CD4-positive, alpha-beta T cell treated with Interleukin-21 for 1 hour (primary cell): ENCODE results near the gene EFHC2.

Experiments
- DNase-seq: peaks from one replicate; pipeline ENCODE4 v3.0.0-alpha.2; 2020

EFHC2 gene

GRCh38 chrX:44144177-44144945 is 199.1 kb downstream of the EFHC2 start:
- no peak for DNase-seq

GRCh38 chrX:44143061-44143602 is 200.3 kb downstream of the EFHC2 start:
- no peak for DNase-seq

- DNase-seq, result no peak
Observed at GRCh38 chrX:44130189-44130588, 213.3 kb downstream of the EFHC2 start.

- DNase-seq, result no peak
Observed at GRCh38 chrX:44113337-44113736, 230.1 kb downstream of the EFHC2 start.

DNA sequence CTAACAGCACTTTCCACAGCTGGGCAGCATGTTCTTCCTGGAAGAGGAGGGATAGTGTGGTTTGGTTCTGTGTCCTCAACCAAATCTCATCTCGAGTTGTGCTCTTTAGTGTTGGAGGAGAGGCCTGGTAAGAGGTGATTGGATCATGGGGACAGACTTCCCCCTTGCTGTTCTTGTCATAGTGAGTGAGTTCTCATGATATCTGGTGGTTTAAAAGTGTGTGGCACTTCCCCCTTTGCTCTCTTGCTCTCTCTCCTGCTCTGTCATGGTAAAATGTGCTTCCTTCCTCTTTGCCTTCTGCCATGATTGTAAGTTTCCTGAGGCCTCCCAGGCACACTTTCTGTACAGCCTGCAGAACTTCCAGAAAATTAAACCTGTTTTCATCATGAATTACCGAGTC is 236.6 kb downstream of the EFHC2 start:
- no peak for DNase-seq

GRCh38 chrX:44105228-44105913 is 238.1 kb downstream of the EFHC2 start:
- DNase-seq, result no peak

DNA sequence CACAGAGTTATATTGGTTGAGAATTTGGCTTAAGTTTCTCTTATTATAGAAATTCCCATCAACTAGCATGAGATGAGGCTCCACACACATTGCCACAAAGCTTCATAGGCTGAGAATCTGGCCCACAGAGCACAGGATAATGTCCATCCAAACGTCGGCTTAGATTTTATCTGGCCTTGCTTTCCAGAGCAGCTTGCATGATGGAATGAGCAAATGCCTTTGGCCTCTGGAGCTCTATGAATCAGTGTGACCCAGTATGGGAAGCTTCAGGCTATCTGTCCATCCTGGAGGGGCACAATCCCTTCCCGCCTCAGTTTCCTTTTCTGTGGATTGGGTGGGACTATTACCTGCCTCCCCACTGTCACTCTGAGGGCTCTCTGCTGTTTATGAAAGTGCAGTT is 238.8 kb downstream of the EFHC2 start:
- no peak for DNase-seq

DNA sequence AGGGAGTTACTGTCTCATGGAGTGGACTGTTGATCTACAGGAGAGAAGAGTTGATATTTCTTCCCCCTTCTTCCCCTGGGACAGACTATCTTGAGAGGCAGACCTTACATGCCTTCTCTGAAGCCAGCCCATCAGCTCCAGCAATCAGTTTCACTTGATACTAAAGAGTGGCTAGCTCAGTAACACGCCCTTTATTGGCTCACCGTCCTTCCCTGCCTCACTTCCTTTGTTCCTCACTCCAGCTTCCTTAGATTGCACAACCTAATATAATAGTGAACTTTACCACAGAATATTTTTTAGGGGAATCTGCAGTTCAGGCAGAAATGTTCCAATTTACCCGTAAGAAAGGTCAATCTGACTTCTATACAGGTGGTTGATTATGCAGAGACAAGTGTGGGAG is 242.2 kb downstream of the EFHC2 start:
- DNase-seq, result no peak

DNA sequence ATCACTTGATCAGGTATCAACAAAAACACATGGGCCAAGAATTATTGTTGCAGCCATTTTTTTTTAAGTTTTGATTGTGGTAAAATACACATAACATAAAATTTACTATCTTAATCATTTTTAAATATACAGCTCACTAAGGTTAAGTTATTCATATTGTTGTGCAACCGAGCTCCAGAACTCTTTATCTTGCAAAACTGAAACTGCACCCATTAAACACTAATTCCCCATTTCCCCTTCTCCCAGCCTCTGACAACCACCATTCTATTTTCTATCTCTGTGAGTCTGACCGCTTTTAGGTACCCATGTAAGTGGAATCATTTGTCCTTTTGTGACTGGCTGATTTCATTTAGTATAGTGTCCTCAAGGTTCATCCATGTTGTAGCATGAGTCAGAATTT is 244.1 kb downstream of the EFHC2 start:
- DNase-seq, result no peak
